MM.1S (cell line): ENCODE measurements around the gene SLC22A3.

Experiments used
- EZH2 ChIP-seq: fragments of 300-600 bp; sonication (generic); optimal IDR thresholded peaks from 2 replicates; pipeline ENCODE3; 2017; ENCODE audit warnings: low read depth, mild to moderate bottlenecking, antibody characterized with exemption, low read length, mixed read lengths
- EZH2phosphoT487 ChIP-seq: fragments of 300-600 bp; sonication (generic); IDR thresholded peaks from 2 replicates; pipeline ENCODE4 v1.6.1; 2018; ENCODE audit warnings: antibody characterized with exemption, low read length
- TF ChIP-seq, protein P1 (sequence below): fragments of 300-600 bp; sonication (generic); IDR thresholded peaks from 2 replicates; pipeline ENCODE4 v1.5.1; 2016; ENCODE audit warnings: antibody characterized with exemption, low read length, mixed read lengths

DNA sequence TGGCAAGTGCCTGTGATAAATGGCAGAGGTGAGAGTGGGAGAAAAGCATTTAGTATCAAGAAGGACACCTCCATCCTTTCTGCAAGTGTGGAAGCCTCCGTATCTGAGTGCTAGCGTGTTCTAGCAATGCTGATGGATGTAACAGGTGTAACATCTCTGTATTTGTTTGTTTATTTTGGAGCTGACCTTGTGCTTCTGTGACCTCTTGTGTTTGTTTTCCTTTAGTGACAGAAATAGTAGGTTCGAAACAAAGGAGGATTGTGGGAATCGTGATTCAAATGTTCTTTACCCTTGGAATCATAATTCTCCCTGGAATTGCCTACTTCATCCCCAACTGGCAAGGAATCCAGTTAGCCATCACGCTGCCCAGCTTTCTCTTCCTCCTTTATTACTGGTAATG lies 60.4 kb downstream of the SLC22A3 start:
- TF ChIP-seq, protein P1, sequence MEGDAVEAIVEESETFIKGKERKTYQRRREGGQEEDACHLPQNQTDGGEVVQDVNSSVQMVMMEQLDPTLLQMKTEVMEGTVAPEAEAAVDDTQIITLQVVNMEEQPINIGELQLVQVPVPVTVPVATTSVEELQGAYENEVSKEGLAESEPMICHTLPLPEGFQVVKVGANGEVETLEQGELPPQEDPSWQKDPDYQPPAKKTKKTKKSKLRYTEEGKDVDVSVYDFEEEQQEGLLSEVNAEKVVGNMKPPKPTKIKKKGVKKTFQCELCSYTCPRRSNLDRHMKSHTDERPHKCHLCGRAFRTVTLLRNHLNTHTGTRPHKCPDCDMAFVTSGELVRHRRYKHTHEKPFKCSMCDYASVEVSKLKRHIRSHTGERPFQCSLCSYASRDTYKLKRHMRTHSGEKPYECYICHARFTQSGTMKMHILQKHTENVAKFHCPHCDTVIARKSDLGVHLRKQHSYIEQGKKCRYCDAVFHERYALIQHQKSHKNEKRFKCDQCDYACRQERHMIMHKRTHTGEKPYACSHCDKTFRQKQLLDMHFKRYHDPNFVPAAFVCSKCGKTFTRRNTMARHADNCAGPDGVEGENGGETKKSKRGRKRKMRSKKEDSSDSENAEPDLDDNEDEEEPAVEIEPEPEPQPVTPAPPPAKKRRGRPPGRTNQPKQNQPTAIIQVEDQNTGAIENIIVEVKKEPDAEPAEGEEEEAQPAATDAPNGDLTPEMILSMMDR: no peak
- TF ChIP-seq EZH2 (no peak), EZH2phosphoT487 (no peak)
